DND-41 (cell line): ENCODE data around the gene LRRC8E.

Experiments used
- EZH2 ChIP-seq: IDR thresholded peaks from 3 replicates; pipeline ENCODE4 v1.6.1; 2012; ENCODE audit warnings: borderline replicate concordance, low read depth, mild to moderate bottlenecking, moderate library complexity, low read length, inconsistent platforms; ENCODE audit not compliant: severe bottlenecking
- TF ChIP-seq, protein P1 (sequence below): IDR thresholded peaks from 2 replicates; pipeline ENCODE4 v1.5.1; 2012; ENCODE audit warnings: borderline replicate concordance, low read length, moderate library complexity, mild to moderate bottlenecking; ENCODE audit not compliant: poor library complexity, severe bottlenecking; ENCODE audit errors: extremely low read depth

DNA sequence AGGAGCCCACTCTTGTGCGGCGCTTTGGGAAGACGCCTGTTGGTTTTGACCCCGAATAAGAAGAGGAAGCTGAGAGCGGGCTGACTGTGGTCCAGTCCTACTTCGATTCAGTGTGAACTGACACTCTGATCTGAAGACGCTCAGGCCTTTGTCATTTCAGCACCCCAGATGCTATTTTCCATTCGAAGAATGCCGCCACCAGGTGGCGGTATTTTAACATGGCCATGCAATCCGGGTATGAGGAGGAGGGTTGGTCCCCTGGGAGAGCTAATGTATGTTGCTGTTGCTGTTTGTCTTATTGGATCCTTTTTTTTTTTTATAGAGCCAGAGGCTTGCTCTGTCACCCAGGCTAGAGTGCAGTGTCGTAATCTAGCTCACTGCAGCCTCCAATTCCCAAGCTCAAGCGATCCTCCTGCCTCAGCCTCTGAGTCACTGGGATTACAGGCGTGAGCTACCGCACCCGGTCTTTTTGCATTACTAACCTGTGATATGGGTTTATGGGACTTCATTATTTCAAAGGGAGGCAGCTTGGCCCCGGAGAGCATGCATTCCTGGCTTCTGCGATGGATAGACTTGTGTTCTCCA is 56.0 kb downstream of the LRRC8E start:
- TF ChIP-seq EZH2, result no peak
- TF ChIP-seq, protein P1, sequence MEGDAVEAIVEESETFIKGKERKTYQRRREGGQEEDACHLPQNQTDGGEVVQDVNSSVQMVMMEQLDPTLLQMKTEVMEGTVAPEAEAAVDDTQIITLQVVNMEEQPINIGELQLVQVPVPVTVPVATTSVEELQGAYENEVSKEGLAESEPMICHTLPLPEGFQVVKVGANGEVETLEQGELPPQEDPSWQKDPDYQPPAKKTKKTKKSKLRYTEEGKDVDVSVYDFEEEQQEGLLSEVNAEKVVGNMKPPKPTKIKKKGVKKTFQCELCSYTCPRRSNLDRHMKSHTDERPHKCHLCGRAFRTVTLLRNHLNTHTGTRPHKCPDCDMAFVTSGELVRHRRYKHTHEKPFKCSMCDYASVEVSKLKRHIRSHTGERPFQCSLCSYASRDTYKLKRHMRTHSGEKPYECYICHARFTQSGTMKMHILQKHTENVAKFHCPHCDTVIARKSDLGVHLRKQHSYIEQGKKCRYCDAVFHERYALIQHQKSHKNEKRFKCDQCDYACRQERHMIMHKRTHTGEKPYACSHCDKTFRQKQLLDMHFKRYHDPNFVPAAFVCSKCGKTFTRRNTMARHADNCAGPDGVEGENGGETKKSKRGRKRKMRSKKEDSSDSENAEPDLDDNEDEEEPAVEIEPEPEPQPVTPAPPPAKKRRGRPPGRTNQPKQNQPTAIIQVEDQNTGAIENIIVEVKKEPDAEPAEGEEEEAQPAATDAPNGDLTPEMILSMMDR, result peak; percentile 89
